ENCODE results near the gene CAMSAP1. TPM values are rescaled to one million over a fixed set of nuclear protein-coding genes. Genes with fewer than 3 reads are reported as not detected.

Gene CAMSAP1
- total and polyA plus RNA-seq, 9 of the 15 experiments (the other 6 are each of a cell fraction or from before 2014, with no cell fraction given): 1.5 to 28.8 (median 14.3) TPM

DNA sequence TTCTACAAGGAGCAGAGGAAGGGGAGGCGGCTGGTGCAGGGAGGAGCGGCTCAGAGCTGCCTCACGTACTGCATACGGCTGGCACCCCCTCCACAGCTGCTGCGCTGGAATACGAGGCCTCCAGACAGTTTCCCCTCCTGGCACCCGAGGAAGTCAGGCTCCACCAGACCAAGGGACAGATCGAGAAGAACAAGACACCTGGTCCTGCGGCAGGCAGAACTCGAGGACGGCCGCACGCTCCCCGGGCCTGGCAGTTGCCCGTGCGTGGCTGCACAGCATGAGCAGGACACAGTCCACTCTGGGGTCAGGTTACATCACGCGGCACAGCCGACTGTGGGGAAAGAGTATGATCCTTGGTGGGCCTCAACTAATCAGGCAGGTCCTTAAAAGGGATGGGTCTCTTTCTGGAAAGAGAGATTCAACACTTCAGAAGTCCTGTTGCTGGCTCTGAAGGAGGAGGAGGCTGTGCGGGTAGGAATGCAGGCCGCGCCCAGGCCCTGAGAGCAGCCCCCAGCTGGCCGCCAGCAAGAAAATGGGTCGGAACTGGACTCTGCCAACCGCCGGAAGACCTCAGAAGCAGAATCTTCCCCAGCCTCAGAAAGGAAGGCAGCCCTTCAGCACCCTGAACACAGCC lies 42.3 kb upstream of the CAMSAP1 start (continued):
- TF ChIP-seq, protein P1, sequence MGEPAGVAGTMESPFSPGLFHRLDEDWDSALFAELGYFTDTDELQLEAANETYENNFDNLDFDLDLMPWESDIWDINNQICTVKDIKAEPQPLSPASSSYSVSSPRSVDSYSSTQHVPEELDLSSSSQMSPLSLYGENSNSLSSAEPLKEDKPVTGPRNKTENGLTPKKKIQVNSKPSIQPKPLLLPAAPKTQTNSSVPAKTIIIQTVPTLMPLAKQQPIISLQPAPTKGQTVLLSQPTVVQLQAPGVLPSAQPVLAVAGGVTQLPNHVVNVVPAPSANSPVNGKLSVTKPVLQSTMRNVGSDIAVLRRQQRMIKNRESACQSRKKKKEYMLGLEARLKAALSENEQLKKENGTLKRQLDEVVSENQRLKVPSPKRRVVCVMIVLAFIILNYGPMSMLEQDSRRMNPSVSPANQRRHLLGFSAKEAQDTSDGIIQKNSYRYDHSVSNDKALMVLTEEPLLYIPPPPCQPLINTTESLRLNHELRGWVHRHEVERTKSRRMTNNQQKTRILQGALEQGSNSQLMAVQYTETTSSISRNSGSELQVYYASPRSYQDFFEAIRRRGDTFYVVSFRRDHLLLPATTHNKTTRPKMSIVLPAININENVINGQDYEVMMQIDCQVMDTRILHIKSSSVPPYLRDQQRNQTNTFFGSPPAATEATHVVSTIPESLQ (CRISPR knock-in tag; IDR thresholded peaks at IDR 0.05): no peak
- TF ChIP-seq TCF7L2 (IDR thresholded peaks at IDR 0.05; ENCODE audit: low read depth, low read length) (no peak), HNRNPLL (IDR thresholded peaks at IDR 0.05; ENCODE audit: low read depth, low read length, poor library complexity, severe bottlenecking) (no peak), PHB (CRISPR knock-in tag; IDR thresholded peaks at IDR 0.05) (0 out of 2 replicates have a peak, but pooled peaks have one; percentile 4)
- TF ChIP-seq, protein P2, sequence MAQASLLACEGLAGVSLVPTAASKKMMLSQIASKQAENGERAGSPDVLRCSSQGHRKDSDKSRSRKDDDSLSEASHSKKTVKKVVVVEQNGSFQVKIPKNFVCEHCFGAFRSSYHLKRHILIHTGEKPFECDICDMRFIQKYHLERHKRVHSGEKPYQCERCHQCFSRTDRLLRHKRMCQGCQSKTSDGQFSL (CRISPR knock-in tag; IDR thresholded peaks at IDR 0.05): no peak
- TF ChIP-seq, protein P2 (tag; IDR thresholded peaks at IDR 0.05): 0 out of 4 replicates have a peak, but pooled peaks of 1 of the 2 experiments have one; percentile 17
- TF ChIP-seq, protein P3, sequence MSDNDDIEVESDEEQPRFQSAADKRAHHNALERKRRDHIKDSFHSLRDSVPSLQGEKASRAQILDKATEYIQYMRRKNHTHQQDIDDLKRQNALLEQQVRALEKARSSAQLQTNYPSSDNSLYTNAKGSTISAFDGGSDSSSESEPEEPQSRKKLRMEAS (CRISPR knock-in tag; IDR thresholded peaks at IDR 0.05): peak; percentile 40
